ENCODE data around the gene TCF20. TPM values are rescaled to one million over a fixed set of nuclear protein-coding genes. Genes with fewer than 3 reads are reported as not detected.

TCF20 gene
- polyA plus RNA-seq, 4 donors = 26.2 to 32.6 (median 28.1) TPM

Other genes with a start within 250 kb of the TCF20 start
- gene NAGA, start 199.8 kb downstream of the TCF20 start, polyA plus RNA-seq (ENCODE audit: insufficient read length in 4 of 4) = 10 to 100 TPM; 24.9 to 32.5 (median 27.8) TPM
- 10 to 100 TPM in 3 of 4 donors, 1 to 10 TPM in 1; 9.4 to 14.7 (median 11.4) TPM for gene PHETA2, start 196.4 kb downstream of the TCF20 start, polyA plus RNA-seq (ENCODE audit: insufficient read length in 4 of 4)
- 100 to 1,000 TPM in 3 of 4 donors, 10 to 100 TPM in 1; 85.4 to 115 (median 110) TPM for gene SMDT1, start 191.0 kb downstream of the TCF20 start, polyA plus RNA-seq (ENCODE audit: insufficient read length in 4 of 4)
- 100 to 1,000 TPM in 3 of 4 donors, 10 to 100 TPM in 1; 97.2 to 122 (median 115) TPM for gene NDUFA6, start 179.9 kb downstream of the TCF20 start, polyA plus RNA-seq (ENCODE audit: insufficient read length in 4 of 4)
- 10 to 100 TPM in 1 of 4 donors, 1 to 10 TPM in 3; 1.8 to 14.8 (median 4.6) TPM for gene CYP2D6, start 139.8 kb downstream of the TCF20 start, polyA plus RNA-seq (ENCODE audit: insufficient read length in 4 of 4)
- 1 to 10 TPM in 2 of 4 donors, under 1 TPM in 2; 0.72 to 1.2 (median 0.91) TPM for gene NFAM1, start 161.8 kb upstream of the TCF20 start, polyA plus RNA-seq (ENCODE audit: insufficient read length in 4 of 4)
- 10 to 100 TPM; 27.3 to 35.8 (median 32.4) TPM for gene RRP7A, start 249.1 kb upstream of the TCF20 start, polyA plus RNA-seq (ENCODE audit: insufficient read length in 4 of 4)

All from left renal cortex interstitium (tissue), 4 donors.